Measurements from ENCODE around the gene SSR2.
A peak's percentile ranks its signal among the peaks of the same experiment; 100 is the strongest.

The SSR2 gene

DNA sequence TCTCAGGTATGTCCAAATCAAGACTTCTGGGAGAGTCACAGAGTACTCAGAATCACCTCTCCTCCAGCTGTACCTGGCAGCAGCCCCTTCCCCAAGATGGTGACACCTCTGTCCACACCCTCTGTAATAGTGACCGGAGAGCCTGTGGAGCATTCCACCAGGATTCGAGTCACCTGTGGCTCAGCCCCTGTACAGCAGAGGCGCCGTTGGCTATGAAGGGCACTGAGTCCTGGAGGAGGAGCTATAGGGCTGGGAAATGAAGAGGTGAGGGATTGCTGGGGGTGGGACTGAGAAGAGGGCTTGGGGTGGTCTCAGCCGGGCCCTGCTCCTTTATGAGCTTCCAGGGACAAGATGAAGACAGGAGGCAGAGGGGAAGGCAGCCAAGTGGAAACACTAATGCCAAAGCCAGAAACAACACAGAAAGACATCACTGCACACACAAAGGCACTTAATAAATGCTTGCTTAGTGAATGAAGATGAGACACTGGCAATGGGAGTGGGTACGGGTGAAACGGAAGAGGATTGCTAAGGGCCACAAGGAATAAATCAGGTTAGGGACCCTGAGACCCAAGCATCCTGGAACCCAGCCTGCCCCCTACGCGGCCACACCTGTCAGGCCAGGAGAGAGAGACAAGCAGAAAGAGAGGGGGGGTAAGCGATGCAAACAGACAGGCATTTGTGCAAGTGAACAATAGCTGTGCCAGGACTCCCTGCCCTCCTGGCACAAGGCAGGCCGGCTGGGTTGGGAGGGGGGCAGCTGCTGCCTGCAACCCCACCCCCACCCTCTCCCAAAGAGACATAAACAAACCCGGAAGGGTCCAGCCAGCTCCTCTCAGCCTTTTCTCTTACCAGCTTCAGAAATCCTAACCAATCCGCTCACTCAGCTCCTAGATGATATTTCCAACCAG lies 46.3 kb downstream of the SSR2 start:
- in situ Hi-C loops (cut with HindIII; ENCODE audit: low sequenced_read_pairs): no loop called here

DNA sequence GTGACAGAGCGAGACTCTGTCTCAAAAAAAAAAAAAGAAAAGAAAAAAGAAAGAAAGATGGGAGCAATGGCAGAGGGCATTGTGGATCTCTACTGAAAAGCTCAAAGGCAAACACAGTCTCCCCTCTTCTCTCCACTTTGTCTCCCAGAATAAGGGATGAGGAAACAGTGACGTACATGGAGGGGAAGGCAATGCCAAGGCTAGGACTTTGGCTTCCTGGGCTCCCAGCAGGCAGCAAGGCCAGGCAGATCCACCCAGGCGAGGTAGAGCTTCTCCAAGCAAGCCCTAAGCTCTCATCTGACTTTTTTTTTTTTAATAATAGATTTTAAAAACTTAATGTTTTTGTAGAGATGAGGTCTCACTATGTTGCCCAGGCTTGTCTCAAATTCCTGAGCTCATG lies 47.0 kb downstream of the SSR2 start:
- H3K4me3 ChIP-seq (ENCODE audit: low read depth, low read length): no peak overlapping the region
- DNase-seq (ENCODE audit: low read depth): no peak
- TF ChIP-seq, protein P1, sequence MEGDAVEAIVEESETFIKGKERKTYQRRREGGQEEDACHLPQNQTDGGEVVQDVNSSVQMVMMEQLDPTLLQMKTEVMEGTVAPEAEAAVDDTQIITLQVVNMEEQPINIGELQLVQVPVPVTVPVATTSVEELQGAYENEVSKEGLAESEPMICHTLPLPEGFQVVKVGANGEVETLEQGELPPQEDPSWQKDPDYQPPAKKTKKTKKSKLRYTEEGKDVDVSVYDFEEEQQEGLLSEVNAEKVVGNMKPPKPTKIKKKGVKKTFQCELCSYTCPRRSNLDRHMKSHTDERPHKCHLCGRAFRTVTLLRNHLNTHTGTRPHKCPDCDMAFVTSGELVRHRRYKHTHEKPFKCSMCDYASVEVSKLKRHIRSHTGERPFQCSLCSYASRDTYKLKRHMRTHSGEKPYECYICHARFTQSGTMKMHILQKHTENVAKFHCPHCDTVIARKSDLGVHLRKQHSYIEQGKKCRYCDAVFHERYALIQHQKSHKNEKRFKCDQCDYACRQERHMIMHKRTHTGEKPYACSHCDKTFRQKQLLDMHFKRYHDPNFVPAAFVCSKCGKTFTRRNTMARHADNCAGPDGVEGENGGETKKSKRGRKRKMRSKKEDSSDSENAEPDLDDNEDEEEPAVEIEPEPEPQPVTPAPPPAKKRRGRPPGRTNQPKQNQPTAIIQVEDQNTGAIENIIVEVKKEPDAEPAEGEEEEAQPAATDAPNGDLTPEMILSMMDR (IDR thresholded peaks at IDR 0.05; ENCODE audit: low read depth, low read length, missing control alignments): no peak
- in situ Hi-C loops (cut with HindIII; ENCODE audit: low sequenced_read_pairs): no loop called here

More for the DNA sequence above, 46.3 kb downstream of the SSR2 start:
- no peak for DNase-seq (ENCODE audit: low read depth)
- H3K4me3 ChIP-seq (ENCODE audit: low read depth, low read length): peak overlapping the region; percentile 89
- TF ChIP-seq, protein P1 (IDR thresholded peaks at IDR 0.05; ENCODE audit: low read depth, low read length, missing control alignments): no peak

DNA sequence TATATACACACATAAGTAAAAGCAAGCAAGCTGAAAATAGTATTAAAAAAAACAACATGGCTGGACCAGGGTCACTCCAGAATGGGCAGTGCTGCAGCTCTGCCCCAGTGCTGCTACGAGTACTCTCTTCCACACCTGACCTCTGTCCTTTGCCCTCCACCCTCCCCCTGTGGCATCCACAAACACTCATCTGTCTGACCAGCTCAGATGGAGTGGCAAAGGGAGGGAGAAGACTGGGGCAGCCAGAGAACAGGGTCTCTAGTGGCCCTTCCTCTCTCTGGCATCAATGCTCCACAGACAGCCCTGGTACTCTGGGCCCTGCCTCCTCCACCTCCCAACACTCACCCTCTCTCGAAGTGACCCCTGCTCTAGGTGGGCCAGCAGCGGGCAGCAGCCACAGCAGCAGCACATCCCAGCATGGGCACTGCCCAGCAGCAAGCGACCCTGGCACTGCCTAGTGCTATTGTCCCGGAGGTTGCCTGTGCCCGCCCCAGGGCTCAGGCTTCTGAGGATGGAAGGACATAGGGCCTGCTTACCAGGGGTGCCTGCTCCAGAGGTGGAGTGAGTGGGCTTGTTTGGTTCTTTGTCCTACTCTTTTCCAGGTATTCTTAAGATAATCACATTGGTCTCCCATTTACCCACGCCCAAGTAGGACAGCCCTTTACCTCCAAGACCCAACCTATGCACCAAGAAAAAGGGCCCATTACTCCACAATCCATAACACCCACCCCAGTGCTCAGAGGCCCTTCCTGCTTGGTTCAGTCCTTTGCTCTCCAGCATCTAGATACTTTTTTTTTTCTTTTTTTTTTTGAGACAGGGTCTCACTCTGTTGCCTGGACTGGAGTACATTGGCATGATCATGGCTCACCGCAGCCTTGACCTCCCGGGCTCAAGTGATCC lies 48.6 kb downstream of the SSR2 start:
- DNase-seq (ENCODE audit: low read depth): no peak
- TF ChIP-seq, protein P1 (IDR thresholded peaks at IDR 0.05; ENCODE audit: low read depth, low read length, missing control alignments): no peak
- in situ Hi-C loops (cut with HindIII; ENCODE audit: low sequenced_read_pairs): no loop called here
- no peak overlapping the region for H3K4me3 ChIP-seq (ENCODE audit: low read depth, low read length)

DNA sequence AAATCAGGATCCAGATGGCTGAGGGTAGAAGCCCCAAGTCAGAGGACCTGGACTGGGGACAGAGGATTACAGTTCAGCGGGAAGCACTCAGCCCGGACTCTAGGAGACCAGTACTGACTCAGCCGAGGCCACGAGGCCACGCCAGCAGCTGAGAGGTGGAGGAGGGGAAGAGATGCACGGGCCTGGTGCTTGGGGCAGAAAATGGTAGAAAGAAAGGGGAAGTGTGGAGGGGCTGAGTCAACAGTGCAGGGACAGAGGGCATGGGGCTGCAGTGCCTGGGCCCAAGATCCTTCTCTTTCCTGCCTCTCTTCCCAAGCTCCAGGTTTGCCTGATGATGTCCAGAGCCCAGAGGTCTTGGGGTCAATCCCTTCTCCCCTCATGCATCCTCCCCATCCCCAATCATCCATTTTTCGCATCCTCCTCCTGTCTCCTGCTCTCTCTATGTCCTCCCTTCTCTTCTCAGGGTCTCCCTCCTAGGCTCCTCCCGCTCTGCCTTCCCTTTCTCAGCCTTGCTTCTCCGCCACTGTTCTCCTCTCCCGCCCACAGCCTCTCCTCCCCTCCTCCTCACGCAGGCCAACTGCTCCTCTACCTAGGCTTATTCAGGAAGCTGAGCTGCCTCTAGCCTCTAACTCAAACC lies 50.1 kb downstream of the SSR2 start:
- no peak for DNase-seq (ENCODE audit: low read depth)
- in situ Hi-C loops (cut with HindIII; ENCODE audit: low sequenced_read_pairs): no loop called here
- TF ChIP-seq, protein P1 (IDR thresholded peaks at IDR 0.05; ENCODE audit: low read depth, low read length, missing control alignments): no peak
- H3K4me3 ChIP-seq (ENCODE audit: low read depth, low read length): no peak overlapping the region

DNA sequence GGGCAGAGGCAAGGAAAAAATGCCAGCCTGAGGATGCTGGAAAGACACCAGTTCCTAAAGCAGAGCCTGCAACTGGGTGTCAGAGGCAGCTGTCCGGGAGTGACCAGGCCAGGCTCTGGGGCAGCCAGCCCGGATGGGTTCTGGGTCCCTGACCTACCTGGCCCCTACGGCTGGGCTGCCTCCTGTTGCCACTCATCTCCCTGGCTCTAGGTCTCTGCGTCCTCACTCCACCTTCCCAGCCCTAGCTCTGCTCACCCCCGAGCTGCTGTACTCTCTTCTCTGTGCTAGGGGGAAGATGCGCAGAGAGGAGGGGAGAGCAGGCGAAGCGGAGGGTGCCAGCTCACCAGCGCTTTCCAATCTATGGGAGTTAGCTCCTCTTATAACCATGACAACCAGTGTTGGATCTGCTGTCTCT lies 51.4 kb downstream of the SSR2 start:
- no peak overlapping the region for H3K4me3 ChIP-seq (ENCODE audit: low read depth, low read length)
- TF ChIP-seq, protein P1 (IDR thresholded peaks at IDR 0.05; ENCODE audit: low read depth, low read length, missing control alignments): no peak
- in situ Hi-C loops (cut with HindIII; ENCODE audit: low sequenced_read_pairs): no loop called here
- no peak for DNase-seq (ENCODE audit: low read depth)

DNA sequence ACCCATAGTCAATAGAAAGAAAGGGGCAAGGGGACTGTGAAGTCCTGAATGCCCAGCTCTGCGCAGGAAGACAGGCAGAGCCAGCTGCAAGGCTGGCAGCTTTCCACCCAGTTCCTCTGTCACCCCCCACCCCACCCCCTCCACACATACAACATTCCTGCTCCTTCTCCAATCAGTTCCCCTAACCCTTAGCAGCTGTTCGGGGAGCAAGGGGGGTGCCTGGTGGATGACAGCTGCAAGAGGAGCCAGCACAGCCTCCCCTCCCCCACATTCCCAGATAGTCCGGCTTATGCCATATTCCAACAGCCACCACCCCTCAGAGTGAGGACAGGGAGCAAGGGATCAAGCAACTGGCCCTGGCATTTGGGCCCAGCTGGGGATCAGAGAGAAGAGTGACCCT lies 52.1 kb downstream of the SSR2 start:
- DNase-seq (ENCODE audit: low read depth): no peak
- in situ Hi-C loops (cut with HindIII; ENCODE audit: low sequenced_read_pairs): no loop called here
- H3K4me3 ChIP-seq (ENCODE audit: low read depth, low read length): no peak overlapping the region
- TF ChIP-seq, protein P1 (IDR thresholded peaks at IDR 0.05; ENCODE audit: low read depth, low read length, missing control alignments): no peak
